Bronchial epithelial cell (primary cell): Measurements from ENCODE around the gene CD58. TPM values are rescaled to one million over a fixed set of nuclear protein-coding genes. Genes with fewer than 3 reads are reported as not detected.
A peak's percentile ranks its signal among the peaks of the same experiment; 100 is the strongest.

Experiments
- DNase-seq: peaks from one replicate; pipeline ENCODE4 v3.0.0-alpha.2; 2010; ENCODE audit warnings: low read depth
- FAIRE-seq: peaks from 2 replicates; lab custom pipeline; 2011; peaks lifted over from hg19 to GRCh38; lab: Jason Lieb, UNC
- H3K27me3 ChIP-seq: 2 replicates; pipeline ENCODE4 v1.5.1; 2011; ENCODE audit warnings: low read length; ENCODE audit not compliant: control insufficient read depth, insufficient read depth
- H3K36me3 ChIP-seq: 2 replicates; pipeline ENCODE4 v1.5.1; 2011; ENCODE audit warnings: low read length; ENCODE audit not compliant: control insufficient read depth, insufficient read depth
- H3K4me3 ChIP-seq: 2 replicates; pipeline ENCODE4 v1.5.1; 2011; ENCODE audit warnings: mild to moderate bottlenecking, low read depth, low read length, control low read depth
- total RNA-seq: library from RNA; depleted of rRNA; stranded (reverse); fragments of >200 nt; gene quantifications from 2 replicates; pipeline ENCODE4 v1.2.1, GENCODE V29; 2014
- TF ChIP-seq, protein P1 (sequence below): IDR thresholded peaks from 2 replicates; pipeline ENCODE4 v1.5.1; 2011; ENCODE audit warnings: mild to moderate bottlenecking, moderate library complexity, low read length, control low read depth, inconsistent platforms; ENCODE audit not compliant: insufficient read depth, severe bottlenecking

Gene CD58
- total RNA-seq, 1 donor from 2014 or later: 18.2 TPM

- DNase-seq (peak; percentile 72), FAIRE-seq (no peak)
- Histone ChIP-seq H3K36me3 (no peaks in the 10 kb centered on the region), H3K4me3 (no peak overlapping the region), H3K27me3 (no peaks in the 10 kb centered on the region)
- TF ChIP-seq, protein P1, sequence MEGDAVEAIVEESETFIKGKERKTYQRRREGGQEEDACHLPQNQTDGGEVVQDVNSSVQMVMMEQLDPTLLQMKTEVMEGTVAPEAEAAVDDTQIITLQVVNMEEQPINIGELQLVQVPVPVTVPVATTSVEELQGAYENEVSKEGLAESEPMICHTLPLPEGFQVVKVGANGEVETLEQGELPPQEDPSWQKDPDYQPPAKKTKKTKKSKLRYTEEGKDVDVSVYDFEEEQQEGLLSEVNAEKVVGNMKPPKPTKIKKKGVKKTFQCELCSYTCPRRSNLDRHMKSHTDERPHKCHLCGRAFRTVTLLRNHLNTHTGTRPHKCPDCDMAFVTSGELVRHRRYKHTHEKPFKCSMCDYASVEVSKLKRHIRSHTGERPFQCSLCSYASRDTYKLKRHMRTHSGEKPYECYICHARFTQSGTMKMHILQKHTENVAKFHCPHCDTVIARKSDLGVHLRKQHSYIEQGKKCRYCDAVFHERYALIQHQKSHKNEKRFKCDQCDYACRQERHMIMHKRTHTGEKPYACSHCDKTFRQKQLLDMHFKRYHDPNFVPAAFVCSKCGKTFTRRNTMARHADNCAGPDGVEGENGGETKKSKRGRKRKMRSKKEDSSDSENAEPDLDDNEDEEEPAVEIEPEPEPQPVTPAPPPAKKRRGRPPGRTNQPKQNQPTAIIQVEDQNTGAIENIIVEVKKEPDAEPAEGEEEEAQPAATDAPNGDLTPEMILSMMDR: no peak
These were observed 103.8 kb downstream of the CD58 start for GRCh38 chr1:116466810-116467557.

GRCh38 chr1:116465845-116466685 lies 104.8 kb downstream of the CD58 start:
- no peak overlapping the region for H3K4me3 ChIP-seq
- TF ChIP-seq, protein P1: no peak
- no peak for DNase-seq
- H3K36me3 ChIP-seq: no peaks in the 10 kb centered on the region
- no peaks in the 10 kb centered on the region for H3K27me3 ChIP-seq
- no peak for FAIRE-seq

GRCh38 chr1:116465477-116465844 lies 105.4 kb downstream of the CD58 start:
- peaks cover 2% of the 10 kb centered on the region for H3K27me3 ChIP-seq
- FAIRE-seq: no peak
- no peak for DNase-seq
- TF ChIP-seq, protein P1: no peak
- no peak overlapping the region for H3K4me3 ChIP-seq
- no peaks in the 10 kb centered on the region for H3K36me3 ChIP-seq

Other genes starting within 250 kb of the CD58 start
- gene ATP1A1, start 197.8 kb downstream of the CD58 start, total RNA-seq: 123 and 177 TPM in 2 replicates
- 37.1 and 66.3 TPM in 2 replicates for gene IGSF3, start 96.7 kb upstream of the CD58 start, total RNA-seq
- gene CD2, start 183.4 kb upstream of the CD58 start, total RNA-seq: not detected in 2 replicates